SK-N-SH treated with all-trans-retinoic acid at 6 μM for 48 hours (cell line): Measurements from ENCODE around the gene ADAMTS5.

ENCODE experiments used
- ATAC-seq: fragments of 200-7000 bp; cut with Tn5 transposase; 3 replicates; pipeline ENCODE4 v1.9.1; 2020; ENCODE audit warnings: mild to moderate bottlenecking, moderate library complexity
- ARNTL ChIP-seq: fragments of 450-650 bp; formaldehyde crosslinking; IDR thresholded peaks from 2 replicates; pipeline ENCODE4 v1.5.0; 2020; ENCODE audit warnings: low read depth, mild to moderate bottlenecking, moderate library complexity, borderline replicate concordance
- BACH2 ChIP-seq: fragments of 250-450 bp; sonication (Bioruptor Pico); IDR thresholded peaks from 2 replicates; pipeline ENCODE4 v1.9.0; 2021; ENCODE audit warnings: mild to moderate bottlenecking, borderline replicate concordance
- CSDC2 ChIP-seq: fragments of 250-450 bp; sonication (Bioruptor Pico); IDR thresholded peaks from 2 replicates; pipeline ENCODE4 v1.5.0; 2020; ENCODE audit warnings: mild to moderate bottlenecking, moderate library complexity
- ESRRG ChIP-seq: fragments of 250-450 bp; sonication (Bioruptor Pico); IDR thresholded peaks from 2 replicates; pipeline ENCODE4 v1.6.1; 2021; ENCODE audit warnings: mild to moderate bottlenecking
- GLIS3 ChIP-seq: fragments of 250-450 bp; sonication (Bioruptor Pico); IDR thresholded peaks from 2 replicates; pipeline ENCODE4 v1.5.0; 2020; ENCODE audit warnings: mild to moderate bottlenecking, moderate library complexity
- ISL1 ChIP-seq: fragments of 250-450 bp; sonication (Bioruptor Pico); IDR thresholded peaks from 2 replicates; pipeline ENCODE4 v2.1.2; 2022; ENCODE audit warnings: mild to moderate bottlenecking, moderate library complexity
- OSR1 ChIP-seq: fragments of 250-450 bp; sonication (Bioruptor Pico); IDR thresholded peaks from 2 replicates; pipeline ENCODE4 v1.8.0; 2022; ENCODE audit warnings: moderate library complexity, mild to moderate bottlenecking, inconsistent platforms
- PATZ1 ChIP-seq: fragments of 250-450 bp; sonication (Bioruptor Pico); IDR thresholded peaks from 2 replicates; pipeline ENCODE4 v1.8.0; 2020; ENCODE audit warnings: mild to moderate bottlenecking, moderate library complexity, borderline replicate concordance
- PPARA ChIP-seq: fragments of 250-450 bp; sonication (Bioruptor Pico); IDR thresholded peaks from 2 replicates; pipeline ENCODE4 v1.5.0; 2020; ENCODE audit warnings: mild to moderate bottlenecking, borderline replicate concordance
- RARB ChIP-seq: fragments of 250-450 bp; sonication (Bioruptor Pico); IDR thresholded peaks from 2 replicates; pipeline ENCODE4 v1.8.0; 2021; ENCODE audit warnings: mild to moderate bottlenecking, moderate library complexity
- SNAI2 ChIP-seq: fragments of 250-450 bp; sonication (Bioruptor Pico); IDR thresholded peaks from 2 replicates; pipeline ENCODE4 v1.5.0; 2020; ENCODE audit warnings: mild to moderate bottlenecking, moderate library complexity
- TCF4 ChIP-seq: fragments of 250-450 bp; sonication (Bioruptor Pico); IDR thresholded peaks from 2 replicates; pipeline ENCODE4 v1.8.0; 2021; ENCODE audit warnings: mild to moderate bottlenecking, moderate library complexity, borderline replicate concordance
- TOX ChIP-seq: fragments of 250-450 bp; sonication (Bioruptor Pico); IDR thresholded peaks from 2 replicates; pipeline ENCODE4 v1.8.0; 2021; ENCODE audit warnings: mild to moderate bottlenecking, moderate library complexity, borderline replicate concordance
- TSHZ2 ChIP-seq: fragments of 250-450 bp; sonication (Bioruptor Pico); IDR thresholded peaks from 2 replicates; pipeline ENCODE4 v1.5.0; 2020; ENCODE audit warnings: mild to moderate bottlenecking, moderate library complexity
- ZC3H10 ChIP-seq: fragments of 250-450 bp; sonication (Bioruptor Pico); IDR thresholded peaks from 2 replicates; pipeline ENCODE4 v1.5.1; 2021; ENCODE audit warnings: mild to moderate bottlenecking, moderate library complexity
- ZFP3 ChIP-seq: fragments of 250-450 bp; sonication (Bioruptor Pico); IDR thresholded peaks from 2 replicates; pipeline ENCODE4 v1.5.0; 2020; ENCODE audit warnings: mild to moderate bottlenecking, moderate library complexity
- ZFP30 ChIP-seq: fragments of 450-650 bp; formaldehyde crosslinking; IDR thresholded peaks from 2 replicates; pipeline ENCODE4 v1.5.0; 2022; ENCODE audit warnings: mild to moderate bottlenecking, moderate library complexity
- ZNF565 ChIP-seq: fragments of 450-650 bp; formaldehyde crosslinking; conservative IDR thresholded peaks from 2 replicates; pipeline ENCODE4 v1.5.0; 2020; ENCODE audit warnings: low read depth, mild to moderate bottlenecking, moderate library complexity
- ZNF70 ChIP-seq: fragments of 450-650 bp; formaldehyde crosslinking; IDR thresholded peaks from 2 replicates; pipeline ENCODE4 v1.5.0; 2020; ENCODE audit warnings: mild to moderate bottlenecking, moderate library complexity
- ZNF8 ChIP-seq: fragments of 450-650 bp; formaldehyde crosslinking; IDR thresholded peaks from 2 replicates; pipeline ENCODE4 v1.5.0; 2020; ENCODE audit warnings: mild to moderate bottlenecking, moderate library complexity
- TF ChIP-seq, protein P1 (sequence below): fragments of 250-450 bp; sonication (Bioruptor Pico); IDR thresholded peaks from 2 replicates; pipeline ENCODE4 v1.8.0; 2021; ENCODE audit warnings: low read depth, mild to moderate bottlenecking, moderate library complexity, borderline replicate concordance
- TF ChIP-seq, protein P2 (sequence below): fragments of 250-450 bp; sonication (Bioruptor Pico); IDR thresholded peaks from 2 replicates; pipeline ENCODE4 v1.5.1; 2021; ENCODE audit warnings: mild to moderate bottlenecking, moderate library complexity
- TF ChIP-seq, protein P3 (sequence below): fragments of 250-450 bp; sonication (Bioruptor Pico); IDR thresholded peaks from 2 replicates; pipeline ENCODE4 v1.5.1; 2020; ENCODE audit warnings: low read depth, mild to moderate bottlenecking, moderate library complexity

Gene ADAMTS5

DNA sequence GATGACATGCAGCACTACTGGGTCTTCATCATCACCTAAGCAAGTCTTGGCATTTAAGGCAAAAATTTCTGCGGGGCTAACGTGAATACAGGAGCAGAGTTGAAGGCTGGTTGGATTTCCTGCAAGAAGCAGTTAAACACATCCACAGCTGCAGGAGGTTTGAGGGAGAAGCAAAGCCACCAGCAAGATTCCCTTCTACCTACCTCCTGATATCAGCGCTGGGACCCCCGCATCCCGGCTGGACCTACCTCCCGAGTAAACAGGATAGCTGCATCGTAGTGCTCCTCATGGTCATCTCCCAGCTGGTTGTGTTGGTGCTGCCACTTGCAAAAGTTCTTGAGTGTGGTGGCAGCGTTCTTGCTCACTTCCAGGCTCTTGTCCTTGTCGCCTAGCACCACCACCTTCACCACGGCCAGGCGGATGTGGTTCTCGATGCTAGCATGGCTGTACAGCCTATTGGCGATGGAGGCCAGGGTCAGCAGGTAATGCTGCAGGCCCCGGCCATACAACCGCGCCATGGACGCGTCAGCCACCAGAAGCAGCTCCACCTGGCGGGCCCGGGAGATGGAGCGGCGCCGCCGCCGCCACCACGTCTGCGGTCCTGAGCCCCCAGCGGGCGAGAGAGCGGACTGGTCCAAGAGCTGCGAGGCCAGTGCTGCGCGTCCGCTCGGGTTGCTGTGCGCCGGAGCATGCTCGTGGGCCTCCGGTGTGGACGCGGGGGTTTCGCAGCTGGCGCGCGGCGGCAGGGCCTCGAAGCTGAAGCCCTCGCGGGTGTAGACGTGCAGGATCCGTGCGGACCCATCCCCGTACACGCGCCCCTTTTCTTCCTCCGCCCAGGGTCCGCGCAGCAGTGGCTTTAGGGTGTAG is 1.6 kb downstream of the ADAMTS5 start:
- TF ChIP-seq, protein P1, sequence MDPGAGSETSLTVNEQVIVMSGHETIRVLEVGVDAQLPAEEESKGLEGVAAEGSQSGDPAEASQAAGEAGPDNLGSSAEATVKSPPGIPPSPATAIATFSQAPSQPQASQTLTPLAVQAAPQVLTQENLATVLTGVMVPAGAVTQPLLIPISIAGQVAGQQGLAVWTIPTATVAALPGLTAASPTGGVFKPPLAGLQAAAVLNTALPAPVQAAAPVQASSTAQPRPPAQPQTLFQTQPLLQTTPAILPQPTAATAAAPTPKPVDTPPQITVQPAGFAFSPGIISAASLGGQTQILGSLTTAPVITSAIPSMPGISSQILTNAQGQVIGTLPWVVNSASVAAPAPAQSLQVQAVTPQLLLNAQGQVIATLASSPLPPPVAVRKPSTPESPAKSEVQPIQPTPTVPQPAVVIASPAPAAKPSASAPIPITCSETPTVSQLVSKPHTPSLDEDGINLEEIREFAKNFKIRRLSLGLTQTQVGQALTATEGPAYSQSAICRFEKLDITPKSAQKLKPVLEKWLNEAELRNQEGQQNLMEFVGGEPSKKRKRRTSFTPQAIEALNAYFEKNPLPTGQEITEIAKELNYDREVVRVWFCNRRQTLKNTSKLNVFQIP (CRISPR knock-in tag), result no peak
- TF ChIP-seq ZNF8 (no peak), PPARA (no peak), ZNF70 (no peak), OSR1 (no peak), TSHZ2 (CRISPR knock-in tag) (no peak), TCF4 (CRISPR knock-in tag) (no peak), GLIS3 (CRISPR knock-in tag) (no peak), ZFP30 (no peak), PATZ1 (CRISPR knock-in tag) (no peak), CSDC2 (CRISPR knock-in tag) (no peak), ESRRG (CRISPR knock-in tag) (no peak)
- TF ChIP-seq, all 23 proteins: peak for 0
- no peak for ATAC-seq

DNA sequence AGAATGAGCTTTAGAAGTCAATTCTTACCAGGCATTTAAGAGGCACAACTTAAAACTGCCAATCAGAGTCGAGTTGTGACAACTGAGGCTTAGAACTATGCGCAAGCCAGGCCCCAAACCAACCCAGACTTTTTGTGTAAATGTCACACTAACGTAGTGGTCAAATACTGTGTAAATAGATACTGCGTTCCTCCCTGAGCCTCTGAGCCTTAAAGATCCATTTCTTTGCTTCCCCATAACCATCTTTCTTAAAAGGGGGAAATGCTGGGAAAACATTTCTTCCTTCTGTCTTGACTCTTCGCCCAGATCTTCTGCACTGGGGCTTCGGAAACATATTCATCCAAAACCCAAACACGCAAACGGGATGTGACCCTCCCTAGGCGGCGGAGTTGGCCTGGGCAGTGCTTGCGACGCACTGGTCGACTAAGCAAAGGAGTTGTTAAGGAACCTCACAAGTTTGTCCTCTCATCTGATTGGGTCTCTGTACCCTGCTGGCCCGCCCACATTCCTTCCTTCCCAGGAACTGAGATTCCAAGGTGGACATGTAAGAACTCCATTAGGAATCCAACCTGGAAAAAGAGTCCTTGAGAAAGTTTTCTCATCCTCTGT is 2.6 kb downstream of the ADAMTS5 start:
- TF ChIP-seq BACH2 (CRISPR knock-in tag) (no peak), ZFP3 (CRISPR knock-in tag) (no peak), RARB (CRISPR knock-in tag) (no peak), ZC3H10 (CRISPR knock-in tag) (no peak), ZNF565 (CRISPR knock-in tag) (no peak), ISL1 (no peak), ZNF70 (no peak), SNAI2 (no peak), PATZ1 (CRISPR knock-in tag) (no peak), CSDC2 (CRISPR knock-in tag) (no peak), TOX (CRISPR knock-in tag) (no peak), OSR1 (no peak), ARNTL (no peak), ZFP30 (no peak), GLIS3 (CRISPR knock-in tag) (no peak)
- TF ChIP-seq, protein P2, sequence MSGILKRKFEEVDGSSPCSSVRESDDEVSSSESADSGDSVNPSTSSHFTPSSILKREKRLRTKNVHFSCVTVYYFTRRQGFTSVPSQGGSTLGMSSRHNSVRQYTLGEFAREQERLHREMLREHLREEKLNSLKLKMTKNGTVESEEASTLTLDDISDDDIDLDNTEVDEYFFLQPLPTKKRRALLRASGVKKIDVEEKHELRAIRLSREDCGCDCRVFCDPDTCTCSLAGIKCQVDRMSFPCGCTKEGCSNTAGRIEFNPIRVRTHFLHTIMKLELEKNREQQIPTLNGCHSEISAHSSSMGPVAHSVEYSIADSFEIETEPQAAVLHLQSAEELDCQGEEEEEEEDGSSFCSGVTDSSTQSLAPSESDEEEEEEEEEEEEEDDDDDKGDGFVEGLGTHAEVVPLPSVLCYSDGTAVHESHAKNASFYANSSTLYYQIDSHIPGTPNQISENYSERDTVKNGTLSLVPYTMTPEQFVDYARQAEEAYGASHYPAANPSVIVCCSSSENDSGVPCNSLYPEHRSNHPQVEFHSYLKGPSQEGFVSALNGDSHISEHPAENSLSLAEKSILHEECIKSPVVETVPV (CRISPR knock-in tag), result no peak
- TF ChIP-seq, protein P3, sequence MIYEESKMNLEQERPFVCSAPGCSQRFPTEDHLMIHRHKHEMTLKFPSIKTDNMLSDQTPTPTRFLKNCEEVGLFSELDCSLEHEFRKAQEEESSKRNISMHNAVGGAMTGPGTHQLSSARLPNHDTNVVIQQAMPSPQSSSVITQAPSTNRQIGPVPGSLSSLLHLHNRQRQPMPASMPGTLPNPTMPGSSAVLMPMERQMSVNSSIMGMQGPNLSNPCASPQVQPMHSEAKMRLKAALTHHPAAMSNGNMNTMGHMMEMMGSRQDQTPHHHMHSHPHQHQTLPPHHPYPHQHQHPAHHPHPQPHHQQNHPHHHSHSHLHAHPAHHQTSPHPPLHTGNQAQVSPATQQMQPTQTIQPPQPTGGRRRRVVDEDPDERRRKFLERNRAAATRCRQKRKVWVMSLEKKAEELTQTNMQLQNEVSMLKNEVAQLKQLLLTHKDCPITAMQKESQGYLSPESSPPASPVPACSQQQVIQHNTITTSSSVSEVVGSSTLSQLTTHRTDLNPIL (CRISPR knock-in tag), result no peak
- TF ChIP-seq, protein P1 (CRISPR knock-in tag), result no peak
- ATAC-seq, result no peak
